ENCODE data around the gene RAB19.

Gene RAB19

GRCh38 chr7:140403878-140404564 lies at the start of gene RAB19:
RAB19 (plus strand) TSS chr7:140404058; CDS start chr7:140407647, 3,589 bp downstream.
- peak; percentile 50 for DNase-seq (ENCODE audit: low spot score)

GRCh38 chr7:140358024-140358411 lies 45.8 kb upstream of the RAB19 start:
- DNase-seq (ENCODE audit: low spot score), result no peak

GRCh38 chr7:140358412-140359051 lies 45.3 kb upstream of the RAB19 start:
- DNase-seq (ENCODE audit: low spot score), result no peak

- DNase-seq (ENCODE audit: low spot score), result no peak
Measured at GRCh38 chr7:140360697-140361229, 43.1 kb upstream of the RAB19 start.

GRCh38 chr7:140364819-140365218 lies 39.0 kb upstream of the RAB19 start:
- DNase-seq (ENCODE audit: low spot score), result no peak

GRCh38 chr7:140367528-140367927 lies 36.3 kb upstream of the RAB19 start:
- DNase-seq (ENCODE audit: low spot score), result no peak

GRCh38 chr7:140369294-140369693 lies 34.6 kb upstream of the RAB19 start:
- DNase-seq (ENCODE audit: low spot score), result no peak

- DNase-seq (ENCODE audit: low spot score), result no peak
Measured at GRCh38 chr7:140375323-140375722, 28.5 kb upstream of the RAB19 start.

- no peak for DNase-seq (ENCODE audit: low spot score)
Measured at GRCh38 chr7:140375892-140376730, 27.7 kb upstream of the RAB19 start.

GRCh38 chr7:140383954-140384713 lies 19.7 kb upstream of the RAB19 start:
- no peak for DNase-seq (ENCODE audit: low spot score)

- DNase-seq (ENCODE audit: low spot score), result no peak
Measured at GRCh38 chr7:140384894-140385545, 18.8 kb upstream of the RAB19 start.

- DNase-seq (ENCODE audit: low spot score), result no peak
Measured at GRCh38 chr7:140389445-140389844, 14.4 kb upstream of the RAB19 start.

GRCh38 chr7:140390034-140390433 lies 13.8 kb upstream of the RAB19 start:
- DNase-seq (ENCODE audit: low spot score), result no peak

- no peak for DNase-seq (ENCODE audit: low spot score)
Measured at GRCh38 chr7:140390466-140391190, 13.2 kb upstream of the RAB19 start.

GRCh38 chr7:140391634-140392033 lies 12.2 kb upstream of the RAB19 start:
- DNase-seq (ENCODE audit: low spot score), result no peak

- no peak for DNase-seq (ENCODE audit: low spot score)
Measured at GRCh38 chr7:140393756-140394306, 10.0 kb upstream of the RAB19 start.

GRCh38 chr7:140397784-140398750 lies 5.8 kb upstream of the RAB19 start, which contains the start of gene SLC37A3:
SLC37A3 (minus strand) TSS chr7:140398530; CDS start chr7:140382526, 16,004 bp downstream.
- DNase-seq (ENCODE audit: low spot score), result peak; percentile 81

- DNase-seq (ENCODE audit: low spot score), result no peak
Measured at GRCh38 chr7:140398821-140399220, 5.0 kb upstream of the RAB19 start.

- DNase-seq (ENCODE audit: low spot score), result no peak
Measured at GRCh38 chr7:140400381-140400780, 3.5 kb upstream of the RAB19 start.
